ENCODE results near the gene GTF2F2. TPM values are rescaled to one million over a fixed set of nuclear protein-coding genes. Genes with fewer than 3 reads are reported as not detected.

GTF2F2 gene
- total and polyA plus RNA-seq, 3 donors from 2014 or later: 19.0 to 29.9 (median 28.1) TPM

- no peak for DNase-seq
- TF ChIP-seq POLR2A (IDR thresholded peaks at IDR 0.05): no peak
- TF ChIP-seq CTCF (IDR thresholded peaks at IDR 0.05): no peak
- intact Hi-C loops (cut with DNase I; ENCODE audit: low total_unique reads): no loop called here
- H3K27me3 ChIP-seq: no peaks in the 10 kb centered on the region
- H3K36me3 ChIP-seq (ENCODE audit: low read depth, missing control alignments): no peaks in the 10 kb centered on the region
- no peak overlapping the region for H3K4me3 ChIP-seq
- no peaks in the 10 kb centered on the region for H3K4me1 ChIP-seq
- 95 to 97% methylated on average over 4 of the region's 4 CpGs for WGBS, 2 donors
- no peaks in the 10 kb centered on the region for H3K9me3 ChIP-seq
- no peak overlapping the region for H3K27ac ChIP-seq
These were observed 137.5 kb downstream of the GTF2F2 start for GRCh38 chr13:45257638-45258333.

GRCh38 chr13:45258334-45258675 lies 138.0 kb downstream of the GTF2F2 start:
- WGBS, 2 donors: 65 to 71% methylated on average over 2 of the region's 2 CpGs
- no peak for DNase-seq
- TF ChIP-seq CTCF (IDR thresholded peaks at IDR 0.05): no peak
- TF ChIP-seq POLR2A (IDR thresholded peaks at IDR 0.05): no peak
- no peak overlapping the region for H3K4me3 ChIP-seq
- H3K4me1 ChIP-seq: no peaks in the 10 kb centered on the region
- intact Hi-C loops (cut with DNase I; ENCODE audit: low total_unique reads): no loop called here
- no peaks in the 10 kb centered on the region for H3K9me3 ChIP-seq
- no peak overlapping the region for H3K27ac ChIP-seq
- no peaks in the 10 kb centered on the region for H3K27me3 ChIP-seq
- no peaks in the 10 kb centered on the region for H3K36me3 ChIP-seq (ENCODE audit: low read depth, missing control alignments)

GRCh38 chr13:45267215-45267614 lies 146.9 kb downstream of the GTF2F2 start:
- H3K27me3 ChIP-seq: no peaks in the 10 kb centered on the region
- TF ChIP-seq POLR2A (IDR thresholded peaks at IDR 0.05) (no peak), CTCF (IDR thresholded peaks at IDR 0.05) (no peak)
- no peaks in the 10 kb centered on the region for H3K9me3 ChIP-seq
- no peak overlapping the region for H3K4me3 ChIP-seq
- H3K36me3 ChIP-seq (ENCODE audit: low read depth, missing control alignments): no peaks in the 10 kb centered on the region
- H3K27ac ChIP-seq: no peak overlapping the region
- intact Hi-C loops (cut with DNase I; ENCODE audit: low total_unique reads): no loop called here
- WGBS, 2 donors: 87 to 94% methylated on average over 5 of the region's 5 CpGs
- no peaks in the 10 kb centered on the region for H3K4me1 ChIP-seq
- DNase-seq: no peak

- no peak for DNase-seq
- intact Hi-C loops (cut with DNase I; ENCODE audit: low total_unique reads): no loop called here
- no peak for TF ChIP-seq CTCF (IDR thresholded peaks at IDR 0.05)
- TF ChIP-seq POLR2A (IDR thresholded peaks at IDR 0.05): no peak
These were observed 148.9 kb downstream of the GTF2F2 start for GRCh38 chr13:45269204-45269603.

GRCh38 chr13:45276913-45277312 lies 156.6 kb downstream of the GTF2F2 start:
- Histone ChIP-seq H3K9me3 (no peaks in the 10 kb centered on the region), H3K4me1 (peaks cover 9% of the 10 kb centered on the region), H3K36me3 (ENCODE audit: low read depth, missing control alignments) (no peaks in the 10 kb centered on the region), H3K27me3 (no peaks in the 10 kb centered on the region), H3K4me3 (no peak overlapping the region), H3K27ac (no peak overlapping the region)
- WGBS, 2 donors: 88 to 93% methylated on average over 3 of the region's 3 CpGs
- TF ChIP-seq CTCF (IDR thresholded peaks at IDR 0.05) (no peak), POLR2A (IDR thresholded peaks at IDR 0.05) (no peak)
- no peak for DNase-seq
- intact Hi-C loops (cut with DNase I; ENCODE audit: low total_unique reads): no loop called here

More at GRCh38 chr13:45269204-45269603, 148.9 kb downstream of the GTF2F2 start:
- Histone ChIP-seq H3K36me3 (ENCODE audit: low read depth, missing control alignments) (no peaks in the 10 kb centered on the region), H3K4me3 (no peak overlapping the region), H3K27me3 (no peaks in the 10 kb centered on the region), H3K9me3 (no peaks in the 10 kb centered on the region), H3K4me1 (no peaks in the 10 kb centered on the region), H3K27ac (no peak overlapping the region)
- 89 to 93% methylated on average over 2 of the region's 2 CpGs for WGBS, 2 donors

Measured in testis (tissue), 3 donors.